ENCODE results near the gene TF.
"Not testable (repeated sequence)": the region's sequence is repeated elsewhere in the genome, so short reads cannot be mapped to it uniquely, and the experiment has no call there.

Gene TF

GRCh38 chr3:133773732-133774131 is 27.5 kb downstream of the TF start:
- no peak overlapping the region for H3K27ac ChIP-seq
- no peak for TF ChIP-seq CTCF (conservative IDR thresholded peaks at IDR 0.05)

- no peak for TF ChIP-seq CTCF (conservative IDR thresholded peaks at IDR 0.05)
Measured at GRCh38 chr3:133775309-133775708, 29.1 kb downstream of the TF start.

GRCh38 chr3:133775835-133776234 is 29.6 kb downstream of the TF start:
- no peak for TF ChIP-seq CTCF (conservative IDR thresholded peaks at IDR 0.05)
- no peak overlapping the region for H3K27ac ChIP-seq

More at GRCh38 chr3:133775309-133775708, 29.1 kb downstream of the TF start:
- H3K27ac ChIP-seq: no peak overlapping the region

- TF ChIP-seq CTCF (conservative IDR thresholded peaks at IDR 0.05): no peak
- H3K27ac ChIP-seq: no peak overlapping the region
Measured at GRCh38 chr3:133776794-133777438, 30.7 kb downstream of the TF start.

GRCh38 chr3:133777807-133778568 is 31.8 kb downstream of the TF start:
- TF ChIP-seq CTCF (conservative IDR thresholded peaks at IDR 0.05): no peak
- H3K27ac ChIP-seq: no peak overlapping the region

GRCh38 chr3:133779626-133780203 is 33.5 kb downstream of the TF start:
- no peak for TF ChIP-seq CTCF (conservative IDR thresholded peaks at IDR 0.05)
- H3K27ac ChIP-seq: no peak overlapping the region

- not testable (repeated sequence) for H3K27ac ChIP-seq
Measured at GRCh38 chr3:133780756-133781155, 34.6 kb downstream of the TF start.

GRCh38 chr3:133781570-133781969 is 35.4 kb downstream of the TF start:
- H3K27ac ChIP-seq: no peak overlapping the region
- no peak for TF ChIP-seq CTCF (conservative IDR thresholded peaks at IDR 0.05)

Data from VCaP (cell line).